Cardiac muscle cell (in vitro differentiated cells and primary cell): ENCODE data around the gene PLXND1. TPM values are rescaled to one million over a fixed set of nuclear protein-coding genes. Genes with fewer than 3 reads are reported as not detected.

Source experiments
- DNase-seq, 2 donors: peaks; one replicate each; pipeline versions ENCODE4 v3.0.0 to v3.0.0-alpha.2; 2010 to 2017; ENCODE audit warnings: low read depth in 1 of 2, low spot score in 1 of 2
- H3K27ac ChIP-seq: fragments of 200-600 bp; sonication (generic); 2 replicates; pipeline ENCODE4 v1.5.1; 2016
- H3K27me3 ChIP-seq: fragments of 200-600 bp; sonication (generic); 2 replicates; pipeline ENCODE4 v1.6.0; 2016; ENCODE audit warnings: control low read depth
- H3K36me3 ChIP-seq: fragments of 200-600 bp; sonication (generic); 2 replicates; pipeline ENCODE4 v1.5.1; 2016; ENCODE audit warnings: control low read depth
- H3K4me1 ChIP-seq: fragments of 200-600 bp; sonication (generic); 2 replicates; pipeline ENCODE4 v1.8.1; 2017; ENCODE audit warnings: low read depth, mild to moderate bottlenecking, mixed run types
- H3K4me3 ChIP-seq: fragments of 200-600 bp; sonication (generic); 2 replicates; pipeline ENCODE4 v1.5.1; 2016; ENCODE audit warnings: mild to moderate bottlenecking
- H3K9me3 ChIP-seq: fragments of 200-600 bp; sonication (generic); 2 replicates; pipeline ENCODE4 v1.5.1; 2017; ENCODE audit warnings: low read depth, mild to moderate bottlenecking, control low read depth
- polyA plus RNA-seq: library from polyadenylated mRNA; unstranded; fragments of >200 nt; fragmentation: Nextera tagmentation; extraction: Ambion mirVana; gene quantifications from 2 replicates; pipeline ENCODE4 v1.2.1, GENCODE V29; 2016
- total RNA-seq: library from RNA; depleted of rRNA; stranded (reverse); fragments of >200 nt; gene quantifications from 2 replicates; pipeline ENCODE4 v1.2.3, GENCODE V29; 2016
- TF ChIP-seq, protein P1 (sequence below): IDR thresholded peaks from 2 replicates; pipeline ENCODE4 v1.5.1; 2012; ENCODE audit warnings: low read depth, mild to moderate bottlenecking, low read length

Gene PLXND1
- total and polyA plus RNA-seq, 2 experiments from 2014 or later, result 15.0 to 56.5 TPM

DNA sequence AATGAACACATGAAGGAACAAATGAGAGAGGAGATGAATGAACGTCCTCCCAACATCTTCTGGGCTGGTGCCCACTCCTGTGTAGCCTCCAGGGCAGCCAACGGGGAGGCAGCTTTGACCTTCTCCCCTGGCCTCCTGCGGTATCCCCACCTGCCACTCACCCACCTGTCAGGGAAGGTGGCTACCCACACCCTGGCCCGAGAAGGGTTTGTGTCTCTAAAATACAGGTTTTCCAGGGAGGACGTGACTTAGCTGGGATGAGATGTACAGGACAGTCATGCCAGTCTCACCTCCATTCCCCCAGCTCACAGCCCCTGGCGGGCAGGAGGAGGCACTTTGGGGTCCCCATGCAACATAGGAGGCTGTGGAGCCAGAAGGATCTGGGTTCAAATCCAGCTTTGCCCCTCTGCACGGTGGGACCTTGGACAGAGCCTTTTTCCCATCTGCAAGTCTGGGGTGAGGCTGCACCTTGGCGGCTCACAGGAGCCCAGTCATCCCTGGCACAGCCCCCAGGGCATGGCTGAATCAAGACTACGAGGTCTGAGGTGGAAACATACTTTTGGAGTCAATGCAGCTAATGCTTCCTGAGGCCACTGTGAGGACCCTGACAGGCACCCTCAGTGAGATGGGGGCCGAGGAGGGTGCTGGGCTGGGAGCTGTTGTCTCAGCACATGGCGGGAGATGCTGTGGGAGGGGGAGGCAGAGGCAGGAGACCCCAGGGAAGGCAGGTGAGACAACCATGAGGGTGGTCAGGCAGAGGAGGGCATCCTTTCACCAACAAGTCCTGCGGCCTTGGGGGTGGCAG, 11.1 kb upstream of the PLXND1 start:
- TF ChIP-seq, protein P1, sequence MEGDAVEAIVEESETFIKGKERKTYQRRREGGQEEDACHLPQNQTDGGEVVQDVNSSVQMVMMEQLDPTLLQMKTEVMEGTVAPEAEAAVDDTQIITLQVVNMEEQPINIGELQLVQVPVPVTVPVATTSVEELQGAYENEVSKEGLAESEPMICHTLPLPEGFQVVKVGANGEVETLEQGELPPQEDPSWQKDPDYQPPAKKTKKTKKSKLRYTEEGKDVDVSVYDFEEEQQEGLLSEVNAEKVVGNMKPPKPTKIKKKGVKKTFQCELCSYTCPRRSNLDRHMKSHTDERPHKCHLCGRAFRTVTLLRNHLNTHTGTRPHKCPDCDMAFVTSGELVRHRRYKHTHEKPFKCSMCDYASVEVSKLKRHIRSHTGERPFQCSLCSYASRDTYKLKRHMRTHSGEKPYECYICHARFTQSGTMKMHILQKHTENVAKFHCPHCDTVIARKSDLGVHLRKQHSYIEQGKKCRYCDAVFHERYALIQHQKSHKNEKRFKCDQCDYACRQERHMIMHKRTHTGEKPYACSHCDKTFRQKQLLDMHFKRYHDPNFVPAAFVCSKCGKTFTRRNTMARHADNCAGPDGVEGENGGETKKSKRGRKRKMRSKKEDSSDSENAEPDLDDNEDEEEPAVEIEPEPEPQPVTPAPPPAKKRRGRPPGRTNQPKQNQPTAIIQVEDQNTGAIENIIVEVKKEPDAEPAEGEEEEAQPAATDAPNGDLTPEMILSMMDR, result no peak
- no peak for DNase-seq
- no peaks in the 10 kb centered on the region for H3K27me3 ChIP-seq
- no peak overlapping the region for H3K27ac ChIP-seq
- no peaks in the 10 kb centered on the region for H3K4me1 ChIP-seq
- no peak overlapping the region for H3K4me3 ChIP-seq
- no peaks in the 10 kb centered on the region for H3K9me3 ChIP-seq
- no peaks in the 10 kb centered on the region for H3K36me3 ChIP-seq

DNA sequence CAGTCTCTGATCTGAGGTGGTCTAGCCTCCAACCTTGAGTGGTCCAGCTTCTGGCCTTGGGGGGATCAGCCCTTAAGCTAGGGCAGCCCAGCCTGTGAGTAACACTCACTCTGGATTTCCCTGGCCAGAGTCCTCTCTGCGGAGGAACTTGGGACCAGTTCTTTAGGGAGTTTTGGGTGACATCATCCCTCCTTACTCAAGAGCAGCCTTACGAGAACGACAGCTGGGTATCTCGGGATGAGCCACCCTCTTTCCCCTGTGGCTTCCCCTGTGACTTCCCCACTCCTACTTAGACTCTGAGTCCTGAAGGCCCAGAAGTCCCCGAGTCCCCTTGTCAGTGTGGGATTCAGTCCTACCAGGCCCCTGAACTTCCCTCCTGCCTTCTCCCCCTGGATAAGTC, 10.2 kb upstream of the PLXND1 start:
- Histone ChIP-seq H3K4me3 (no peak overlapping the region), H3K27ac (no peak overlapping the region), H3K36me3 (no peaks in the 10 kb centered on the region), H3K9me3 (no peaks in the 10 kb centered on the region), H3K27me3 (no peaks in the 10 kb centered on the region), H3K4me1 (peaks cover 5% of the 10 kb centered on the region)
- TF ChIP-seq, protein P1, result no peak
- peak in 1 of 2 donors; percentile 62 for DNase-seq

DNA sequence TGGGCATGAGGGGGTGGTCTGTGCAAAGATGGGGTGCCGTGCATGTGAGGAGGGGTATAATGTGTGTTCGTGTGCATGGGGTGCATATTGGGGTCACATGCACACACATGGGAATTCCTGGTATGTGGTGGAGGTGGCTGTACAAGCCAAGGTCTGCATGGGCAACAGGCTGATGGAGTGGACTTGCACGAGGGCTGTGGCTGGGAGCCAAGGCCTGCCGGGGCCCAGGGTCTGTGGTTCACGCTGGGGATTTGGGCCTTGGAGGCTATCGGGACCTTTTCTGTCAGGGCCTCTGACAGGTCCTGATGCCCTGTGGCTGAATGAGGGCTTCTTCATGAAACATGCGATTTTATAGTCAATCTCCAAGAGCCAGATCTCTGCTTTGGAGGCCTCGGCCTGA, 9.8 kb upstream of the PLXND1 start:
- H3K27ac ChIP-seq, result no peak overlapping the region
- TF ChIP-seq, protein P1, result no peak
- H3K36me3 ChIP-seq, result no peaks in the 10 kb centered on the region
- H3K27me3 ChIP-seq, result no peaks in the 10 kb centered on the region
- no peak for DNase-seq
- no peak overlapping the region for H3K4me3 ChIP-seq
- no peaks in the 10 kb centered on the region for H3K9me3 ChIP-seq
- peaks cover 5% of the 10 kb centered on the region for H3K4me1 ChIP-seq

DNA sequence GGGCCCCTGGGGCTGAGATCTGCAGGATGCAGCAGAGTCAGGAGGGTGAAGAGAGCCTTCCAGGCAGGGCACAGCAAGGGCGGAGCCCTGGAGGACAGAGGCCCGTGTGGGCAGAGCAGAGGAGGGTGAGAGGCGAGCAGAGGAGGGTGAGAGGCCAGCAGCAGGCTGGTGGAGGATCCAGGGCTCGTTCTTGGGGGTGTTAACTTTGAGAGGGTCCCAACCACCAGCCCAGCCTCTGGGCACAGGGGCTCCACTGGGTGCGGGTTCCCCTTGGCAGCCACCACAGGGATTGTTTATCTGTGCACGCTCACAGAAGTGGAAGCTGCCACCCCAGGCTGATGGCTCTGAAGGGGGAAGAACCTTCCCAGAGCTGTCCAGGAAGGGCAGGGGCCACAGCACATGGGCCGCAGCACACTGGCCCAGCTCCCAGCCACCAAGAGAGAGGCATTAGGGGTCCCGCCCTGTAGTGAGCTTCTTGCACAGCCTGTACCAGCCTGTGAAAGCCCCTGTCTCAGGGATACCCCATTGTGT, 9.3 kb upstream of the PLXND1 start:
- no peaks in the 10 kb centered on the region for H3K9me3 ChIP-seq
- no peak overlapping the region for H3K4me3 ChIP-seq
- TF ChIP-seq, protein P1, result no peak
- H3K27me3 ChIP-seq, result no peaks in the 10 kb centered on the region
- H3K4me1 ChIP-seq, result peaks cover 5% of the 10 kb centered on the region
- no peaks in the 10 kb centered on the region for H3K36me3 ChIP-seq
- no peak overlapping the region for H3K27ac ChIP-seq
- no peak for DNase-seq

DNA sequence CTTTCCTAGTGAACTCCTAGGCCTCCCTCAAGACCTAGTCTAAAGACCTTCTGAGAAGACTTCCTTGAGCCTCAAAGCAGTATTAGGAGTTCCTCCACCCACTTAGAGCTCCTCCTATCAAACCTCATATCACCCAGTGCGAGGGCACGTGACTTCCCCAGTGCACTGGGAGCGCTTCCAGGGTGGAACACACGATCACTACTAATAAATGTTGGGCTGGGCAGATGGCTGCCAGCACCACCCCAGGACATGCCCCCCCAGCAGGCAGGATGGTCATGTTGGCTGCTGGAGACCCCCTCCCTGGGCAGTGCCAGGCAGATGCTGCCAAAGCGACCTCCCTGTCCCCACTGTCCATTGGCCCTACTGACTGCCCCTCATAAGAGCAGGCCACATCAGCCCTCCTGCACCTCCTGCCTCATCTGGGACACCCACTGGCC, 8.5 kb upstream of the PLXND1 start:
- Histone ChIP-seq H3K36me3 (no peaks in the 10 kb centered on the region), H3K27ac (no peak overlapping the region), H3K27me3 (no peaks in the 10 kb centered on the region), H3K4me3 (no peak overlapping the region), H3K4me1 (peaks cover 5% of the 10 kb centered on the region), H3K9me3 (no peaks in the 10 kb centered on the region)
- TF ChIP-seq, protein P1, result no peak
- DNase-seq, result peak in 1 of 2 donors; percentile 60
